Embryonic facial prominence (tissue), 1 donor: ENCODE data around the gene RGS6.

Experiments used
- DNase-seq: peaks from one replicate; pipeline ENCODE4 v3.0.0-alpha.2; 2016; ENCODE audit errors: extremely low spot score

RGS6 gene

GRCh38 chr14:72606879-72607278 is 674.6 kb downstream of the RGS6 start:
- DNase-seq = no peak

DNA sequence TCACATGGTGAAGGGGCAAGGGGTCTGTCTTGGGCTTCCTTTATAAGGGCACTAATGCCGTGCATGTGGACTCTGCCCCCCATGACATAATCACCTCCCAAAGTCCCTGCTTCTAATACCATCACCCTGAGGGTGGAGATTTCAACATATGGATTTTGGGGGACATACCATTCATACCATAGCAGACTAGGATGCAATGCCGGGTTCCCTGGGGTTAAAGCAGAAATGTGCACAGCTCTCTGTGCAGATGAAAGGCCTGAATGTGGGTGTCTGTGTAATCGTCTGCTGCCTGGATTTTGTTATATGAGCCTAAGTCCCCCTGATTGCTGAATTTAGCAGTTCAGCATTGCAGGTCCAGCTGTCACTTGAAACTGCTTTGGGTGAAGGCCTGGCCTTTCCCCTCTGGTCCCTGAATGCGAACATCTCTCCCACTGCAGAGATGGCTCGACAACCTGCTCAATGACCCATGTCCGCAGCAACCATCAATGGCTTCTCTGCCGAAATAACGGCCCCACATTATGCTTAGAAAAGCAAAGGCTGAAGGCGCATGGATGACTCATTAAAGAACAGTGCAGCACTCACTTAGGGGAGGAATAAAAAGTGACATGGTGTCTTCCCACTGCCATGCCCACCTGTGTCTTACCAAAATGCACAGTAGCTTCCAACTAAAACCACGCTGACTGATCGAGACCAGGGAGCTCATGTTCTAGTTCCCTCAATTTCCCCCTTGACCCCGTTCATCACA is 675.3 kb downstream of the RGS6 start:
- no peak for DNase-seq

GRCh38 chr14:72608391-72609204 is 676.4 kb downstream of the RGS6 start:
- no peak for DNase-seq

DNA sequence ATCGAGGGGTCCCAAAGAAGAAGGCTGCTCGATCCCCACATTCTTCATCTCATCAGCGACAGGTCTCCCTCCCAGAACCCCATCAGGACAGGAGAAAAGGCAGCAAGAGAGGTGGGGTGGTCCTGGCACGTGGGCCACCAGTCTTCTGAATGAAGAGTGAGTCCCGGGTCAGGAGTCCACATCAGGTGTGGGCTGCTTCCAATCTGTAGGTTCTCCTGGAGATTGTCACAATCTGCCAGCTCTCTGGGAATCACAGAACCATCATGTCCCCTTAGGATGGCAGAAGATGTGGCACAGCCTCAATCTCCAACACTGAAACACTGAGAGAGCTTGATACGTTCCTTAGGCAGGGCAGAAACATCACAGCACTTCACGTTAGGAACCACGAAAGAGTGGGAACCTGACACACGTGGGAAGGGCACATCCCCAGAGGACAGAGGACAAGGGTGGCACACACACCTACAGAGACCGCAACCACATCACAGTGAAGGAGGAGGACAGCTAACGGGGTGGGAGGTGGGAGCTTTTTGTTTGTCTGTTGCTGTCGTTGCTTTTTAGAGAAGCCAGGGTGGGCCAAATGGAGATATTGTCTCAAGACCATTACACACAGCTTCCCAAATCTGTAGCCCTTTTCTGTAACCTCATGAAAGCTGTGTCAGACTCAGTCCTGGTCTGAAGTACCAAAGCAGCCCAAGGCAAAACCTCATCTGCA is 677.1 kb downstream of the RGS6 start:
- no peak for DNase-seq

DNA sequence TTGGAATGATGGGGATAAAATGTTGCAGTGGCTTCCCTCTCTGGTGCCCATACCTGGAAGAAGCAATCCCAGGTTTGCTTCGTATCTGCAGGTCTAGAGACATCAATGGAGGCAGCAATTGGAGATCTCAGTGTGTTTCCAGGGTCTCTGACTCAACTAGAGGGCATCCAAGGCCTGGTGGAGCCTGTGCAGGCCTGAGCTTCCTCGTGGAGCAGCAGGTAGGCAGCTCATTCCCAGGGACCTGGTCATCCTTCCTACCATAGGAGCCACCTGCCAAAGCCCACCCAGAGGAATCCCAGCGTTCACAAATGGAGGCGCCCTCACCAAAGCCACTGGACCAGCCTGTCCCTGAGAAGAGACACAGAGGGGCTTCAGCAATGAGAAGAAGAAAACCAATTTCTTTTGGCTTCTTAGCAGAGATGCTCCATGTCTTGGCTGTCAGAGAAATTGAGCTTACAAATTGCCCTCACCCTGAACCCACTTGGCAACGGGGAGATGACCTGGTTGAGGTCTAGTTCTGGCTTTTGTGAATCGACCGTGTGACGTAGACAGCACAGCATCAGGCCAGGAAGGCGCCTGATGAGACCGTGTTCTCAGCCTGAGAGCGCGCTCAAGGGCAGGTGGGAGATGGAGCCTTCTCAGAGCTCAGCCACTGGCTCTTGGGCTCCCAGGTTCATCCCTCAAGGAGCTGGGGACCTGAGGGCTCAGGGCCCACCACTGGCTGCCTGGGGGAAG is 678.0 kb downstream of the RGS6 start:
- DNase-seq = no peak

DNA sequence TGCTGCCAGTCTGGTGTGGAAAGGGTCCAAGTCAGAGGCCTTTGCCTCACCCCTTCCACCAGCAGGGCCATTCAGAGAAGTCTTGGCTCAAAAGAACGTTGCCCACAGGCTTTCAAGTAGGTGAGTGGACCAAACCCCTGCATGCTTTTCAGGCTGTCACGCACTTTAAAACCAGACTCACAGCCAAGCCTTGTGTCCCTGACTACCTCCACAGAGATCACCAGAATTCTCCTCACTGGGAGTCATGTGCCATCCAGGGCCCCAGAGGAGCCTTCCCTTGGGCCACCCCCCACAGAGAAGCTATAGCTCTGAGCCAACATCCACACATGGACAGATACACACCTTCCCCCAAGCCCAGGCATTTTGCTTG is 678.6 kb downstream of the RGS6 start:
- no peak for DNase-seq

- no peak for DNase-seq
Observed at GRCh38 chr14:72611506-72611905, 679.3 kb downstream of the RGS6 start.

GRCh38 chr14:72612041-72612440 is 679.8 kb downstream of the RGS6 start:
- no peak for DNase-seq

DNA sequence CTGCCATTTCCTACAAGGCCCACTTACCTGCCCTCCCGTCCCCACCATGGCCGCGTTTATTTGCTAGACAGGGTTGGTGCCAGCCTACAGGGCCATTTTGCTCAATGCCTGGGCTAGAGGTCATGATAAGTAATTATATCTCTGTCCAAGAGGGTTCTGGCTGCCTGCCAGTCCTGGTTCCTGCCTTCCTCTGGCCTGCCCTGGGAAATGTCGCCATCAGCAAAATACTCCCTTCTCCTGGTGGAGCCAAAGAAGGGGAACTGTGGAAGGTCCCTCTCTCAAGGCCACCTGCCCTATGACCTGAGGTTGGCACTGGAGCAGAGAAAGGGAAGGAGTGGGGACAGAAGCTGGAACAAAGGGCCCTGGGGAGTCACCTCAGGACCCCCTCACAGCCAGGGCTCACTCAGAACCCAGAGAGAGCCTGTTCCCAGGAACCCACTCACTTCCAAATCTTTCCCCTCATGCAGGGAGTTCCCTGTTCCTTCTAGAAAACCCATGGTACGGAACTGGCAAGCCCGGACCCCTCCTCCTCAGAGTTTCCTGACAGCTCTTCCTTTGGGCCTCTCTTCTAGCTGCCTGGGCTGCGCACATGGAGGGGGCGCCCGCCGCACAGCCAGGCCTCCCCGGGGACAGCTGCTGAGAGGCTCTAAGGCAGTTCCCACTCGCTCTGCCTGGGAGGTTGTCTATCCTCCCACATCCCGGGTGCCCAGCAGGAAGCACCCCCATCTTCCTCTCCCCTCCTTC is 681.2 kb downstream of the RGS6 start:
- no peak for DNase-seq

DNA sequence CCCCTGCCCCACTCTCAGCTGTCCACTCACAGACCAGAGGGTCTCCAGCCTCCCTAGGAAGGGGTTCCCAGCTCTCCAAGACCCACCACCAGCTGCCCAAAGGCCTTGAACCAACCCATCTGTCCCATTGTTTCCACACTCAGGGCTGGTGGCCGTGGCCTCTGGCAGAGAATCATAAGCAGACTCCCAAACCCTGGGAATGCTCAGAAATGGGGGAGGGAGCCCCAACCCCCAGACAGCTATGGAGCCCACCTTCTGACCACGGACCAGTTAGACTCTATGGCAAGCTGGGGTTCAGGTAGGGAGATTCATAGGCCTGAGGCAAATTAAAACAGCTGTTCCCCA is 681.7 kb downstream of the RGS6 start:
- DNase-seq = no peak

- no peak for DNase-seq
Observed at GRCh38 chr14:72614365-72614764, 682.1 kb downstream of the RGS6 start.

DNA sequence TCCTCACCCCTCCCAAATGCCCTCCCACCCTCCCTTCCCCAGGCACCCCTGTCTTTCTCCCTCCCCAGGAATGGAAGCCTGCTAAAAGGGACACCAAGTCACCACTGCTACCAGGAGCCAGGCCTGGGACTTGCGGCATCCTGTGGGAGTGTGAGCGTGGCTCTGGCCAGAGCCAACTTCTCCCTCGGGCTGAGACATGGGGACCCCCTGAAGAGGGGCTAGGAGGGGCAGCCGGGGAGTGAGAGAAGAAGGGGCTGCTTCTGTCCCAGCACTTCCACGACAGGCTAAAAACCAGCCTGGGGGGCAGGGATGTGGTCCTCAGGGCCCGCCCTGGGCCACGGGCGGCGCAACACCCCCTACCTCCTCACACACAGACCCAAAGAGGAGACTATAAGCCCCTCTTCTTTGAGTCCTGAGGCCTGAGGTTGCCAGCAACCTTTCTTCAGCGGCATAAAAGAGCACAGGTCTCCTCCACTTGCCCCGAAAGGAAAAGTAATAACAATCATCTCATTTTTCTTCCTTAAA is 682.7 kb downstream of the RGS6 start:
- no peak for DNase-seq

DNA sequence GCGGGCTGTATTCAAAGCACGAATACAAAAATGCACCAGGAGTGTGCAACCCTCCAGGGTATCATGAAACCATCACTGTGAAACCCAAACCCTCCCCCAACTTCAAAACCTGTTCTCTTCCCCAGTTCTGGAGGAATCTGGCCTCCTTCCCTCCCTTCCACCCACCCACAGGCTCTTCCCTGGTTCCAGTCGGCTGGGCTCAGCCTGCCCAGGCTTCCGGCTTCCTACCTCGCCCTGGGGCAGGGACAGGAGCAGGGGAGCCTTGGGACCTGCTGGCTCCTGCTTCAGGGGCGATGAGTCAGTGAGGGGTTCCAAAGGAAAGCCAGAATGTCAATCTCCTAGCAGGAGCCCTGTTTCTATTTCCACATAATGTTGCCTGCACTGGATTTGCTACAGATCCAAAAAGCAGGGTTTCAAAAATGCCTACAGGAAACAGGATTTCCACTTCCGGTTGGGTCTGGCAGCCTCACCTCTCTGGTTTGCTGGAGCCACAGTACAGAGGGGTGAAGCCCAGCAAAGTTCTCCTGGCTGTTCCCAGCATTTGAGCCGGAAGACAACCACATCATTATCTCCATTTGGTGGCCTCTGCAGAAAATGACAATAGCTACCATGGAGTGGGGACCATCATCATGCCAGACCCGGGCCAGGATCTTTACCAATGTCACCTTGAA is 683.4 kb downstream of the RGS6 start:
- DNase-seq = no peak
